Measurements from ENCODE around the gene NPLOC4. TPM values are rescaled to one million over a fixed set of nuclear protein-coding genes. Genes with fewer than 3 reads are reported as not detected.
"Not testable (repeated sequence)": the region's sequence is repeated elsewhere in the genome, so short reads cannot be mapped to it uniquely, and the experiment has no call there.

Gene NPLOC4
- polyA plus RNA-seq, 3 donors, result 51.7 to 55.7 (median 52.5) TPM

GRCh38 chr17:81593105-81593871 lies 43.6 kb downstream of the NPLOC4 start:
- DNase-seq (ENCODE audit: low read depth in 3 of 3, low spot score in 2 of 3), result no peak

GRCh38 chr17:81591971-81592370 lies 44.9 kb downstream of the NPLOC4 start:
- no peak for DNase-seq (ENCODE audit: low read depth in 3 of 3, low spot score in 2 of 3)

GRCh38 chr17:81590121-81590520 lies 46.8 kb downstream of the NPLOC4 start:
- DNase-seq (ENCODE audit: low read depth in 3 of 3, low spot score in 2 of 3), result no peak

- DNase-seq (ENCODE audit: low read depth in 3 of 3, low spot score in 2 of 3), result no peak
These were observed 47.3 kb downstream of the NPLOC4 start for GRCh38 chr17:81589612-81590011.

DNA sequence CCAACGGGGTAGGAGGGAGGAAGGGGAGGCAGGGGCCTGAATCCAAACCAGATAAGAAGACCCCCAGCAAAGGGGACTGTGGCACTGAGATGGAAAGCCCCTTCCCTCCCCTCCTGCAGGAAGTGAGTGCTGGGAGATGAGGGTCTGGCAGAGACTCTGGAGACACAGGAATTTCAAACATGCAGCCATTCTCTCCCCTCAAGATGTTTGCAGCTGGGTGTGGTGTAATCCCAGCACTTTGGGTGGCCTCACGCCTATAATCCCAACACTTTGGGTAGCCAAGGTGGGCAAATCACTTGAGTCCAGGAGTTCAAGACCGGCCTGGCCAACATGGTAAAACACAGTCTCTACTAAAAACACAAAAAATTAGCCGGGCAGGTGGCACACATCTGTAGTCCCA lies 50.8 kb downstream of the NPLOC4 start:
- DNase-seq (ENCODE audit: low read depth in 3 of 3, low spot score in 2 of 3), result no peak

GRCh38 chr17:81584771-81585170 lies 52.1 kb downstream of the NPLOC4 start:
- not testable (repeated sequence) for DNase-seq (ENCODE audit: low read depth in 3 of 3, low spot score in 2 of 3)

DNA sequence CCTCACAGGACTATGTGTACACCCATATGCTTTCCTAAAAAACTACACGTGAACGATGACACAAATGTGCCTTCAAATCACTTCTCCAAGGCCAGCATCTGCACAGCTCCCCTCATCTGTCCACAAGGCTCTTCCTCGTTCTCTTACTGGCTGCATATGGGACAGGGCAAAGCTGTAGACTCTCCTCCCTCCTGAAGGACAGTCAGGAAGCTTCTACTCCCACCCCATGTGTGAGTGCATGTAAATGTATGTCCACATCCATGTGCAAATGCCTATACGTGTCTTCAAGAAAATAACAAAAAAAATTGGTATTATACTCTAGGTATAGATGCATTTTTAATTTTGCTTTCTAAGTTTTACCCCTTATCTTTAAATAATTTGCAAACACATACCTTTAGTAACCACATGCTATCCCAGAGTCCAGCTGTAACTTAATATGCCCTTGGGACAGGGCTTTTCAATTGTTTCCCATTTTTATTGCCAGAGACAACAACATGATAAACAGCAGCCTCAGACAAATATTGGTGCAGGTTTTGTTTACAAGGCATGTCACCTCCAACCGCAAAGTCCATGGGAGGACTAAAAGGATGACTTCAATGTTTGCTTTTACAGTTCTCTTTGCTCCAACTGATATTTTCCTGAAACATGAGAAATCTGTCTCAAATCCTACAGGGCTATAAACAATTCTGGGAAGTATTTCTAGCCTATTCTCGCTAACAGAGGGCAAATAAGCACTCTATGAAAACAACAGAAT lies 53.1 kb downstream of the NPLOC4 start:
- DNase-seq (ENCODE audit: low read depth in 3 of 3, low spot score in 2 of 3), result no peak

GRCh38 chr17:81582749-81583148 lies 54.2 kb downstream of the NPLOC4 start:
- DNase-seq (ENCODE audit: low read depth in 3 of 3, low spot score in 2 of 3), result no peak

DNA sequence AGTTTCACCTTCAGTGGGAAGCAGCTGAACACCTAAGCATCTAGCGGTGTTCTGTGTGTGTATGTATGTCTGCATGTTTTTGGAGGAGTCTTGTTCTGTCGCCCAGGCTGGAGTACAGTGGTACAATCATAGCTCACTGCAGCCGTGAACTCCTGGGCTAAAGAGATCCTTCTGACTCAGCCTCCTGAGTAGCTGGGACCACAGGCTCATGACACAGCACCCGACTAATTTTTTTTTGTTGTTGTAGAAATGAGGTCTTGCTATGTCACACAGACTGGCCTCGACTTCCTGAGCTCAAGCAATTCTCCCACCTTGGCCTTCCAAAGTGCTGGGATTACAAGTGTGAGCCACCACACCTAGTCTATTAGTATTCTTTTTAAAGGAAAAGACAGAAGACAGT lies 54.6 kb downstream of the NPLOC4 start:
- no peak for DNase-seq (ENCODE audit: low read depth in 3 of 3, low spot score in 2 of 3)

DNA sequence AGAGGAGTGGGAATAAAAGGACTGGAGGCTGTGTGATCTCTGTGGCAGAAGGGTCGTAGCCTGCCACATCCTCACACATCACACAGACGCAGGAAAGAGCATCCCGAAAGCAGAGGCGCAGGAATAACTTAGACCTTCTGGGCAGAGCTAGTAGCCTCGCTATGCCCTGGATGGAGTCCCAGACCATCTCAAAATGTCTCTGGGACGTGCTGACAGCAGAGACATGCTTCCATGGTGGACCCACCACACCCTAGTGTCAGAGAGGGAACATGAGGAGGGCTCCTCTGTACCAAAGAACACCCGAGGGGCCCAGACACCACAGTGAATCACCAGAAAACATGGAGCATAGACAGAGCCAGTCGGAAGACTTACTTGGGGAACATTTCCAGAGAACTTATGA lies 55.2 kb downstream of the NPLOC4 start:
- no peak for DNase-seq (ENCODE audit: low read depth in 3 of 3, low spot score in 2 of 3)

- no peak for DNase-seq (ENCODE audit: low read depth in 3 of 3, low spot score in 2 of 3)
These were observed 56.4 kb downstream of the NPLOC4 start for GRCh38 chr17:81580481-81580880.

DNA sequence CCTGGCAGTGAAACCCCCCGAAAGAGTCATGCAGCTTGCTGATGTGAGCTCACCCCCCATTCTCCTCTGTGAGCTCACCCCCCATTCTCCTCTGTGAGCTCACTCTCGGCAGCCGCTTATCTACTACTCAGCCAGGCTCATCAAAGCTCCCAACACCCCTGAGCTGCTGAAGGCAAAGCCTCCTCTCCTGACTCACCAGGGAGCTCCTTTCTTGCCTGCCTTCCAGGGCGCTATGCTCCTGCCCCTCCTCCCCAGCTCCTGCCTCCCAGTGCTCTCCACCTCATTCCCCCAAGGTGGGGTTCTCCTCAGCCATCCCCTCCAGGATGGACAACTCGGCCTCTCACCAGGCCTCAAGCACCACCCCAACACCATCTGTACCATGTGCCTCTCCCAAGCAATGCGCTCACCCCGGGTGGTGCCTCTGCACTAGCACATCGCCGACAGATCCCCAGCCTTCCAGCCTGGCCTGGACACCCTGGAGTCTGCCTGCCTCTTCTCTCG lies 57.0 kb downstream of the NPLOC4 start:
- DNase-seq (ENCODE audit: low read depth in 3 of 3, low spot score in 2 of 3), result no peak

DNA sequence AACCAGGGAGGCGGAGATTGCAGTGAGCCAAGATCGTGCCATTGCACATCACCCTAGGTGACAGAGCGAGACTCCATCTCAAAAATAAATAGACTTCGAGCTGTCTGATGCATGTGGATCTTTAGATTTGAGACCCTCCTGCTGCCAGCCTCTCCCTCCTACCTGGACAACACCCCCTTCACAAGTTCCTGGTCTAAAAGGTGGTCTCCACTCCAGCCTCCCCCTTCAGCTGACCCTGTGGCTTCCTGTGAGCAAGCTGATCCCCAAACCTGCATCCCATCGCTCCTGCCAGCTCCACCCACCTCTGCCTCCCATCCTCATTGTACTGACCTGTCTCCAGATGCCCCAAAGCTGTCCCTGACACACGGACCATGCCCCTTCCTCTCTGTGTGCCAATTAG lies 57.6 kb downstream of the NPLOC4 start:
- no peak for DNase-seq (ENCODE audit: low read depth in 3 of 3, low spot score in 2 of 3)

- DNase-seq (ENCODE audit: low read depth in 3 of 3, low spot score in 2 of 3), result no peak
These were observed 58.2 kb downstream of the NPLOC4 start for GRCh38 chr17:81578561-81579225.

GRCh38 chr17:81578038-81578441 lies 58.9 kb downstream of the NPLOC4 start:
- DNase-seq (ENCODE audit: low read depth in 3 of 3, low spot score in 2 of 3), result no peak

DNA sequence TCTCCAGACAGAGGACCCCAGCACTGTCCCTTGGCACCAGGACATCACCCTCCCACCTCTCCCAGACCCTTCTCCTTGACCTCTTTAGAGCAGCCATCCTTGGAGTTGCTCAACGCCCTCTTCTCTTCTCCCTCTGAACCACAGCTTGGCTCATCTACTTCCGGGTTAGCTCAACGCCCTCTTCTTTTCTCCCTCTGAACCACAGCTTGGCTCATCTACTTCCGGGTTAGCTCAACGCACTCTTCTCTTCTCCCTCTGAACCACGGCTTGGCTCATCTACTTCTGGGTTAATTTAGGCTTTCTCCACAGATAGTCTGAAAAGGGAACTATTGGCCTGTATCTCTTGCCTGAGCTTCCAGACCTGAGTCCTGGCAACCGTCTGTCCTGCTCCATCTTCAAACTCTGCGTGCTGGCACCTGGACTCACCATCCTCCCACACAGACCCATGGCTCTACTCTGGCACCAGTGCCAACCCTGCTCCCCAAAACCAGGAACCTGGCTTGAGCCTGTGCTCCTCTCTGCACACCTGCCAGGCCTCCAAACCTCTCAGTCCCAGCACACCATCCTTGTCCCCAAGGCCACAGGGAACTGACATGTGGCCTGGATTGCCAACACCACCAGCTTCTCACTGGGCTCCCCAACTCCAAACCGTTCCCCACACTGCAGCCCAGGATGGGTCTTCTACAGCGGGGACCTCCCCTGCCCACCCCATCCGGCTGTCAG lies 59.5 kb downstream of the NPLOC4 start:
- no peak for DNase-seq (ENCODE audit: low read depth in 3 of 3, low spot score in 2 of 3)

DNA sequence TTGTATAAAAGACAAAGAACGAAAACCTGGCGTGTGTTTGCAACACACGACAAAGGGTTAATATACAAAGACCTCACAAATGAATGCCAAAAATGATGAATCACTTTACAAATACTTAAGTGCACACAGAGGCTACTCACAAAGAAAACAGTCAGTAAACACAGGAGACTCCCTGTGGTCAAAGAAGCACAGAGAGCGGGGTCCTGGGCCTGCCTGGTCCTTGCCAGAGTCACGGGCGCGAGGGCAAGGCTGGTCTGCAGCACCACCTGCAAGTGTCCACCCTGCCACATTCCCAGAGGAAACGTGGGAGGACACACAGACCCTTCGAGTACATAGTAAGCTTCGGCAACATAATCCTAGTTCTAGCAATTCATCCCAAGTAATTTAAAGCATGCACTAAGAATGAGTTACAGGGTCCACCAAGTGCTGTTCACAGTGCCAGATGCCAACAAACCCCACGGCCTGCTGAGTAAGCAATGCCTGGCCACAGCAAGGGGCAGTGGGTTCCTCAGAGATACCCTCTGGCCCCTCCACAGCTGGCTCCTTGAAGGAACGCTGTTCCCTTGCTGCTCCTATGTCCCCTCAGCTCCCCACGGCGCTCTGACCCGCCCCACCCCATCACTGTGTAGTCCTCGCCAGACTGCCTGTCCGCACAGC lies 60.2 kb downstream of the NPLOC4 start:
- DNase-seq (ENCODE audit: low read depth in 3 of 3, low spot score in 2 of 3), result no peak

DNA sequence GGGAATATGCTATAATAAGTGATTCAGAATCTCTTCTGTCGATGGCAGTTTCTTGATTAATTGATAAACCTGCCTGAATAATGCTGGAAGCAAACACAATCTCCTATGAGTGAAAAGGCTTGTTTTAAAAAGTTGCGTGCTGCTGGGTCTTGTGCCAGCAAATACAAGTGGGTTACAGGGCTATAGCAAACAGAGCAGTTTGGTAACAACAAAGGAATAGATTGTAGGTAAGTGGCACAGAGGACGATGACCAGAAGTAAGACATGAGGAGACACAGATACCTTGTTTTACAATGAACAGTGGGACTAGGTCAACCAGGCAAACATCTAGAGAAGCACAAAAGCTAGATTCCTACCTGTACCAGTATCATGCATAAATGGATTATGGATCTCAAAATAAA lies 61.1 kb downstream of the NPLOC4 start:
- no peak for DNase-seq (ENCODE audit: low read depth in 3 of 3, low spot score in 2 of 3)

GRCh38 chr17:81574643-81574956 lies 62.3 kb downstream of the NPLOC4 start:
- DNase-seq (ENCODE audit: low read depth in 3 of 3, low spot score in 2 of 3), result no peak

Data from right renal cortex interstitium (tissue), 3 donors.